ENCODE data around the gene APOD. TPM values are rescaled to one million over a fixed set of nuclear protein-coding genes. Genes with fewer than 3 reads are reported as not detected.

Gene APOD
- total RNA-seq, 1 experiment from 2014 or later: not detected

DNA sequence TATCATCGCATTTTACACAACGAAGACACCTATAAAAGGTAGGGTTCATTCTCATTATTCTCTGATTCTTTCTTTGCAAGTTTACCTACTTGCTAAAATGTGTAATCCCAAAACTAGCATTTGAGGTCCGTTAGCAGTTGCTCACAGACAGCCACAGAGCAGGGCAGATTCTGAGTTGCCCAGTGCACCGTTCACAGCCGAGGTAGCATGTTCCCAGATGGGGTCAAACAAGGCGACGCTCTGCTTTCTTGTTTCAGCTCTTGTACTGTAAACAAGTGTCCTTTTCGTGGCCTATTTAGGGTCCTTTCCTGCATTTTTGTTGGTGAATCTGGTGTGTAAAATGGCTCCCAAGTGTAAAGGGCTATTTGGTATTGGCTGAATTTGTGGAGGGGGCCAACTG lies 43.7 kb downstream of the APOD start:
- Mint-ChIP-seq H3K9me3 (ENCODE audit: low read depth, unreplicated experiment) (no peaks in the 10 kb centered on the region), H3K4me1 (ENCODE audit: low read depth, unreplicated experiment) (peaks cover 39% of the 10 kb centered on the region), H3K36me3 (ENCODE audit: insufficient read depth, unreplicated experiment) (peaks cover 37% of the 10 kb centered on the region), H3K4me3 (ENCODE audit: low read depth, unreplicated experiment) (no peak overlapping the region), H3K27me3 (ENCODE audit: unreplicated experiment) (peaks cover 10% of the 10 kb centered on the region), H3K27ac (ENCODE audit: unreplicated experiment) (no peak overlapping the region)
- BruUV-seq (replicated peaks): no TSS peak
- intact Hi-C loops (cut with micrococcal nuclease; ENCODE audit: unreplicated experiment): no loop called here
- DNase-seq: no peak
- TF ChIP-seq, protein P1, sequence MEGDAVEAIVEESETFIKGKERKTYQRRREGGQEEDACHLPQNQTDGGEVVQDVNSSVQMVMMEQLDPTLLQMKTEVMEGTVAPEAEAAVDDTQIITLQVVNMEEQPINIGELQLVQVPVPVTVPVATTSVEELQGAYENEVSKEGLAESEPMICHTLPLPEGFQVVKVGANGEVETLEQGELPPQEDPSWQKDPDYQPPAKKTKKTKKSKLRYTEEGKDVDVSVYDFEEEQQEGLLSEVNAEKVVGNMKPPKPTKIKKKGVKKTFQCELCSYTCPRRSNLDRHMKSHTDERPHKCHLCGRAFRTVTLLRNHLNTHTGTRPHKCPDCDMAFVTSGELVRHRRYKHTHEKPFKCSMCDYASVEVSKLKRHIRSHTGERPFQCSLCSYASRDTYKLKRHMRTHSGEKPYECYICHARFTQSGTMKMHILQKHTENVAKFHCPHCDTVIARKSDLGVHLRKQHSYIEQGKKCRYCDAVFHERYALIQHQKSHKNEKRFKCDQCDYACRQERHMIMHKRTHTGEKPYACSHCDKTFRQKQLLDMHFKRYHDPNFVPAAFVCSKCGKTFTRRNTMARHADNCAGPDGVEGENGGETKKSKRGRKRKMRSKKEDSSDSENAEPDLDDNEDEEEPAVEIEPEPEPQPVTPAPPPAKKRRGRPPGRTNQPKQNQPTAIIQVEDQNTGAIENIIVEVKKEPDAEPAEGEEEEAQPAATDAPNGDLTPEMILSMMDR (IDR thresholded peaks at IDR 0.05; ENCODE audit: unreplicated experiment): no peak
- CTCF ChIA-PET: no interaction called here

DNA sequence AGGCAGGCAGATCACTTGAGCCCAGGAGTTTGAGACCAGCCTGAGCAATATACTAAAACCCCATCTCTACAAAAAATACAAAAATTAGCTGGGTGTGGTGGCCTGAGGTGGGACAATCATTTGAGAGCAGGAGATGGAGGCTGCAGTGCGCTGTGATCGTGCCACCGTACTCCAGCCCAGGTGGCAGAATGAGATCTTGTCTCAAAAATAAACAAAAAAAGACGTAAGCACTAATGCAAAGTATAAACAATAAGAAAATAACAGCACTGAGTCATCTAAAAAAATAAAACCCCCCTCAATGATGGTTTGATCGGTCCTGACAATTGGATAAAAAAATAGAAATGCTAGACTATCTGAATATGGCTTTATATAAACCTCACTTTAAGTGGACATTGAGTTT lies 44.3 kb downstream of the APOD start:
- Mint-ChIP-seq H3K36me3 (ENCODE audit: insufficient read depth, unreplicated experiment) (peaks cover 37% of the 10 kb centered on the region), H3K27ac (ENCODE audit: unreplicated experiment) (no peak overlapping the region), H3K4me1 (ENCODE audit: low read depth, unreplicated experiment) (peaks cover 39% of the 10 kb centered on the region), H3K9me3 (ENCODE audit: low read depth, unreplicated experiment) (no peaks in the 10 kb centered on the region), H3K27me3 (ENCODE audit: unreplicated experiment) (peaks cover 7% of the 10 kb centered on the region), H3K4me3 (ENCODE audit: low read depth, unreplicated experiment) (no peak overlapping the region)
- CTCF ChIA-PET: interaction anchor here (1.0 kb wide), 1 partner anchor 40 kb away, joined by 3 read pairs; no protein-coding TSS in a partner anchor
- TF ChIP-seq, protein P1 (IDR thresholded peaks at IDR 0.05; ENCODE audit: unreplicated experiment): no peak
- BruUV-seq (replicated peaks): no TSS peak
- DNase-seq: no peak
- intact Hi-C loops (cut with micrococcal nuclease; ENCODE audit: unreplicated experiment): no loop called here

DNA sequence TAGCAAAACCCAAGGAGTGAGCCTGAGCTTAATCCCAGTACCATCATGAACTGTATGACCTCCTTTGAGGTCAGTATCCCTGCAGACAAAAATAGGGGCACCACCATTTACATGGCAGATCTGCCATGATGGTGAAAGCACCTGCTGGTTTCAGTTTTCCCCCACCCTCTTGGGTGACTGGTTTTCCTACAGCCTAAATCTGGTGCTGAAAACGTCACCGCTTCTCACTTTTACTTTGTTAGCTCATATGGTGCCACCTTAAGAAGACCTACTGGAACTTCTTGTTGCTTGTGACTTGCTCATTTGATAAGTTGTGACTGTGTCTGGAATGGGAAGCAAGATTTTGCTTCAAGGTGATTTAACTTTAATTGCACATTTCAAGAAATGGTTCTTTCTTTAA lies 45.7 kb downstream of the APOD start:
- DNase-seq: no peak
- no peak overlapping the region for H3K27ac Mint-ChIP-seq (ENCODE audit: unreplicated experiment)
- BruUV-seq (replicated peaks): no TSS peak
- TF ChIP-seq, protein P1 (IDR thresholded peaks at IDR 0.05; ENCODE audit: unreplicated experiment): no peak
- CTCF ChIA-PET: interaction anchor here (0.6 kb wide), 1 partner anchor 899 kb away, joined by 4 read pairs; no protein-coding TSS in a partner anchor
- no peaks in the 10 kb centered on the region for H3K9me3 Mint-ChIP-seq (ENCODE audit: low read depth, unreplicated experiment)
- peaks cover 33% of the 10 kb centered on the region for H3K4me1 Mint-ChIP-seq (ENCODE audit: low read depth, unreplicated experiment)
- H3K4me3 Mint-ChIP-seq (ENCODE audit: low read depth, unreplicated experiment): no peak overlapping the region
- no peaks in the 10 kb centered on the region for H3K27me3 Mint-ChIP-seq (ENCODE audit: unreplicated experiment)
- intact Hi-C loops (cut with micrococcal nuclease; ENCODE audit: unreplicated experiment): no loop called here
- H3K36me3 Mint-ChIP-seq (ENCODE audit: insufficient read depth, unreplicated experiment): peaks cover 22% of the 10 kb centered on the region

DNA sequence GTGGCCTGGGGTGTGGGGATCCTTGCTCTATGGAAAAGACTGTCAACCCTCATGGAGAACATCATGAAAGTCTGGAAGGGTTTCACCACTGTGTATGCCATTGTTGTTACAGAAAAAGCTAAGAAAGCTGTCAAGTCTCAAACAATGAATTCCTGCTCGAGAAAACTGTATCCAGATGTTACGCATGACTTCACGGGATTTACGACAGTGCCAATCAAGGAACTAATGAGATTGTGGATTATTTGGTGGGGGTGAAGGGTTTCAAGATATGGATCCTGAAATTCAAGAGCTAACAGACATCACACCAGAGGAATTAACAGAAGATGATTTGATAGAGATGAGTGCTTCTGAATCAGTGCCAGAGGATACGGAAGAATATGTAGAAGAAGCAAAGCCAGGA lies 48.4 kb downstream of the APOD start:
- Mint-ChIP-seq H3K4me3 (ENCODE audit: low read depth, unreplicated experiment) (no peak overlapping the region), H3K27ac (ENCODE audit: unreplicated experiment) (no peak overlapping the region), H3K27me3 (ENCODE audit: unreplicated experiment) (no peaks in the 10 kb centered on the region), H3K4me1 (ENCODE audit: low read depth, unreplicated experiment) (peaks cover 14% of the 10 kb centered on the region), H3K9me3 (ENCODE audit: low read depth, unreplicated experiment) (no peaks in the 10 kb centered on the region), H3K36me3 (ENCODE audit: insufficient read depth, unreplicated experiment) (peaks cover 5% of the 10 kb centered on the region)
- DNase-seq: no peak
- BruUV-seq (replicated peaks): no TSS peak
- CTCF ChIA-PET: interaction anchor here (0.8 kb wide), 1 partner anchor 219 kb away, joined by 8 read pairs; no protein-coding TSS in a partner anchor
- TF ChIP-seq, protein P1 (IDR thresholded peaks at IDR 0.05; ENCODE audit: unreplicated experiment): no peak
- intact Hi-C loops (cut with micrococcal nuclease; ENCODE audit: unreplicated experiment): no loop called here

Data from Calu3 (cell line).